Limb (tissue), 2 donors: ENCODE measurements around the gene TOMM40L.

Source experiments
- DNase-seq, 2 donors: peaks; one replicate each; pipeline ENCODE4 v3.0.0-alpha.2; 2016; ENCODE audit errors: extremely low spot score in 2 of 2

The TOMM40L gene

DNA sequence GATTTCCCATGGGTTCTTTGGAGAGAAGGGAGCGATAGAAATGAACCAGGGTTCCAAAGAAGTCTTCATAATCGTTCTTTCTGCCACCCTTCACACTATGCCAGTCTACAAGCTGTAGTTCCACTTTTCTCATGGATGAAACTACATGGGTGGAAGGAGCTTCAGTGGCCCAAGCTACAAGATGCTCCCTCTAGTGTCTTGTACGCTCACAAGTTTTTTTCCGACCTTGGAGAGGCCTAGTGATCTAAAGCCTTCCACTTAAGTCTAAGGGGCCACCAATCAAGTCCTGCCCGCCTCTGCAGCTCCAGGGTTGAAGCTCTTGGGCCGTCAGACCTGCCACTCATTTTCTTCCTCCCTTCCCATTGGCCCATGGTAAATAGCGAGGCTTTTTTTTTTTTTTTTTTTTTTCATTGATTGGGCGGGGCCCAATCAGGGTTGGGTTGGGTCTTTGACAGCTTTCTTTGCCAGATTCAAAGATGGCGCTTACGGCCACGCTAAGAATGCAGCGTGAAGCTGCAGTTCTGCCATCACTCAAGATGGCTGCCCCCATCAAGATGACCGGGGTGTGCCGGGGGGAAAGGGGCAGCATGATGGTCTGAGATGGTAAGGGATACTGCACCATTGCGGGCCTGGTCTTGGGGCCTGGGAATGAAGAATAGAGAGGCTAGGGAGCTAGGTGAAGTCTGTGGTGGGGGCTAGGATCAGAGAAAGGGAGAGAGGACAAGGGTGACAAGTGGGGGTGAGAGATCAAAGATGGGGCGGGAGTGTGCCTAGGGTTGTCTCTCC lies at the start of gene TOMM40L:
TSS of gene TOMM40L (plus strand) at position 527 of the 786 bp plus-strand sequence. CDS start 430 bp downstream, outside the sequence.
- peak; percentile 87 to 92 for DNase-seq

GRCh38 chr1:161176468-161177111 lies 49.3 kb upstream of the TOMM40L start:
- no peak for DNase-seq

- peak; percentile 84 to 98 for DNase-seq
These were observed 48.5 kb upstream of the TOMM40L start, which contains the start of gene B4GALT3 for GRCh38 chr1:161177112-161177935. B4GALT3 (minus strand) TSS chr1:161177507; CDS start chr1:161176060, 1,447 bp downstream.

DNA sequence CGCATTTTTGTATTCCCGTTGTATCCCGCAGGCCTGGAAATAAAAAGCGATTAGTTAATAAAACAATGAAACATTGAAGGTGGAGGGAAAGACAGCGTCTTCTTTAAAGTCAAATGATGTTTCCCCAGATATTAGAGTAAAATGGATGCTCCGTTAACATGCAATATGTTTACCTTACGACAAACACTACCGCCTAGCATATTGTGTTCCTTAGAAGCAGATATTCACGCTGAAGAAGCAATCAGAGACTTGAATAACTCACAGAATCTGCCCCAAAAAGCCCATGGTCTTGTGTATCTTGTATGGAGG lies 48.0 kb upstream of the TOMM40L start:
- no peak for DNase-seq

DNA sequence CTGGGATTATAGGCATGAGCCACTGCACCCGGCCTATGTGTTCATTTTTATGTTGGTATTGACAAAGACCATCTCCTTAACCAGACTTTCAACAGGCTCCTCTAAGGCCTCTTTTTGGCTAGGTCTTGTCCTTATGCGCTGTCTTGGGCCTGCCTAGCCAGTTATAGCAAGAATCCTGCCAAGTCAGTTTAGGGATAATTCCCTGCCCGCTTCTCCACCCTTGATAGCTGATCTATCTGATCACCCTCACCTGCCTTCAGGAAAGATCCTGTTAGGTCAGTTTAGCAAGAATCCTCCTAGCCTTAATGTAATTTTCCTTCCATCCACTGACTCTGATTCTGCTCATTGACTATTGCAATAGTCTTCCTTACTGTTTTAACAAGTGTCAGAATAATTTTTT lies 46.2 kb upstream of the TOMM40L start:
- no peak for DNase-seq

GRCh38 chr1:161180639-161181038 lies 45.2 kb upstream of the TOMM40L start:
- DNase-seq, result no peak

- no peak for DNase-seq
These were observed 43.6 kb upstream of the TOMM40L start for GRCh38 chr1:161182214-161182613.

DNA sequence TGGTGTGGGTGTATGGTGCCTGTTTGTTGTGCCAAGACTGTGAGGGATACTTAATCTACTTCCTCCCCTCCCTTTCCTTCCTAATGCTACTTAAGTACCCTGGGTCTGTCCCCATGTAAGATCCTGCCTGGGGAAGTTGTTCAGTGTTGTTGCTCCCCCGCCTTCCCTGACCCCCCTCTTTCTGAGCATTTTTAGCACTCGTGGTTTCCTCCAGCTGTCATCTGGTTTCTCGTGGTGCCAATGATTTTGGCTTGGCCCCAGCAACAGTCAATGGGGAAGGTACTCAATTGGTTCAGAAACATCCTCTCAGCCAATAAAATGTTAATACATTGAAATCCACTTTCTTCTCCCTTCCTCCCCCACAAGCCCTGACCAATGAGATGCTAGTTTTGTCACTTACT lies 40.6 kb upstream of the TOMM40L start:
- peak; percentile 51 to 80 for DNase-seq

DNA sequence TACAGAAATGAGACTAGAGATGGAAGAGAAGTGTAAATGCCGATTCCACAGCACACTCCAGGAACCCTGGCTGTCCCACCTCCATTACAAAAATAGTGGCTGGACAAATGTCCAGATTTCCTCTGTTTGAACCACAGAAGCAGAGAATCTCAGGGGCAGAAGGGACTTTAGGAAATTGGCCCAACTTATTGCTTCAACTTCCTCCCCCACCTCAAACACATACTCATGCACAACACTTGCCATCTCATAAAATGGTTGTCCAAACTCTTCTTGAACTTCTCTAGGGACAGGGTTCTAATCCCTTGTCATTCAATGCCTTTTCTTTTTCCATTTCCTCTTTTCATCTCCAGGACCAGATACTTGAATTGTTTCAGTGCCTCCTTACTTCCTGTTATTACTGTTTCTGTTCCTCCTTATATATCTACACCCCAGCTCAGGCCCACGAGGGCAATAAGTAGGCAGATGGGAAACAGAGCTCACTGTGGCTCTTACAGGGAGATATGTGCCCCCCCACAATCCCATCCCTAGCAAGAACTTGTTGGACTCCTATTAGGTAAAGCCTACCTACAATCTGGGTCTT lies 40.0 kb upstream of the TOMM40L start:
- DNase-seq, result no peak

DNA sequence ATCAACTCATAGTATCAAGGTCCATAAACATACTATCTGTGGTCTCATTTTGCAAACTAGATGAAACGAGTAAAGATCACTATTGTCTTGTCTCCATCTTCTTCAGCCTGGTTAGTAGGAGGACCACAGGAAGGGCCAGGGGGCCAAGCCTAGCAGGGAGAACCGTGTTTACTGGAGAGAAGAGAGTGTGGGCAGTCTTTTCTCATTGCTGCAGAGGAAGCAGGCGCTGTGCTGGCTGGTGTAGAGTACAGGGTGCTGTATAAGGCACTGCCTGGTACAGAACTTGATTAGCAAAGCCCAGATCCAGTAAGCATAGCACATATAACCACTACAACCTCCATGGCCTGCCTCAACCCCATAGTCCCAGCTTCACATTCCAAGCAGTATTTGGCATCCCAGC lies 38.5 kb upstream of the TOMM40L start:
- no peak for DNase-seq

DNA sequence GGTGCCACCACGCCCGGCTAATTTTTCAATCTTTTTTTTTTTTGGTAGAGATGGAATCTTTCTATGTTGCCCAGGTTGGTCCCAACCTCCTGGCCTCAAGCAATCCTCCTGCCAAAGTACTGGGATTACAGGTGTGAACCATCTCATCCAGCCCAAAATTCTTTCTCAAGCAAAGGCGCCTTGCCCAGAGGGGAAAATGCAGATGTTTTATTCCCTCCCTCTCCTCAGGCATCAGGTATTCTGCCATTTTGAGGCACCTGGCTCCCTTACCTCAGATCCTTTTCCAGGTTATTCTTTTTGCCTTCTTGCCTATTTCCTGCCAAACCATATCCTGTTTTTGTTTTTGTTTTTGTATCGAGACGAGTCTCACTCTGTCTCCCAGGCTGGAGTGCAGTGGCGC lies 37.5 kb upstream of the TOMM40L start:
- DNase-seq, result no peak

DNA sequence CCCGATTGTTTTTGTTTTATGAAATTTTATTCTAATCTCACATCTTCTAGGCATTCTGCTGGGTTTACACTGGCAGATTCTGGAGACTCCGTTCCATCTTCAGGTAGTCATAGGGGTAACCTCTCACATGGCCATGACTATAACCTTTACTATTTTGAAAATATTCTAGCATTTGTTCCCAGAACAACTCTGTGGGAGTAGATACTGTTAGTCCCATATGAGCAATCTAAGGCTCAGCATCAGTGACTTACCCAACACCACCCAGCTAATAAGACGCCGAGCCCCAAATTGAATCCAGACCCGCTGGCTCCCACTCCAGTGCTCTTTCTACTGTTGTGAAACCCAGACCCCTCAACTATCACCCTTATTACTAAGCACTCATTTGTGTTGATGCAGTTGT lies 36.8 kb upstream of the TOMM40L start:
- no peak for DNase-seq

GRCh38 chr1:161190962-161191521 lies 34.8 kb upstream of the TOMM40L start:
- no peak for DNase-seq

DNA sequence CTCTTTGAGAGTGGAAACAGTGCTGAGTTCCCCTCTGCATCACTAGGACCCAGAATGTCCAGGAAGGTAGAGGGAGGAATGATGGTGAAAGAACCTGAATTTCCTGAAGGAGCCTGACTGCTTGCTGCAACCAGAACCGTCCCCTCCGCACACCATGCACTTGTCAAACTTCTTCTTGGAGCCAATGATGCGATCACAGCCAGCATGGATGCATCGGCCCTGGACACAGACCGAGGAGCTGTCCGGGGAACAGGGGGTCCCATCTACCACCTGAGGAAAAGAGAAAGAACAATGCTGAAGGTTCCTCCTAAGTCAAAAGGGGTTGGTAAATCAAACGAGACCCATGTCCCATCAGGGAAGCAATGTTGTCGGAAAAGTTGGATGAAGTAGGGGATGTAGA lies 33.9 kb upstream of the TOMM40L start:
- DNase-seq, result no peak

- peak; percentile 72 to 79 for DNase-seq
These were observed 33.1 kb upstream of the TOMM40L start for GRCh38 chr1:161192476-161193465.

DNA sequence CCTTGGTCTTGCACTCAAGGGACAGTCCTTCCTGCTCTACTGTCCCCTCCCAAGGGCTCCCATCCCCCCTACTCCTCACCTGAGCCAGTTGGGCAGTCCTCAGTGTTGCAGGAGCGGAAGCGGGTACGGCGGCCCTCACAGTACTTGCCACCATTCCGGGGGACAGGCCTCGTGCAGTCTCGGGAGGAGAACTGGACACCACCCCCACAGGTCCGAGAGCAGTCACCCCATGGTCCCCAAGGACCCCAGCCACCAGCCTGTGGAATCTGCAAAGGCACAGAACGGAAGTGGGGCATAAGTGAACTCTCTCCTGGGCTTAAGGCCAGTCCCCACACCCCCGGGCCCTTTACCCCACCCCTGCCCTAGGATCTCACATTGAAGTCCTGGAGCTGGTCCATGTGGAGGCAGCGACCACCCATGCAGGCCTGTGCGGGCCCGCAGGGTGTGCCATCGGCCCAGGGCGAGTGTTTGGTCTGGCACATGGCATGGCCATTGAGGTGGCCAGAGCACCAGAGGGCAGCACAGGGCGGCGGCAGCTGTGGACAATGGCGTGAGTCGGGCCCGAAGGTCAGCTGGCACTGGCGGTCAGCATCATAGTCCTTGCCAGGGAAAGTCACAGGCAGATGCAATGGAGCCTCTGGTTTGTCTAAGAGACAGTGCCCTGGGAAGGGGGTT lies 32.2 kb upstream of the TOMM40L start:
- no peak for DNase-seq

DNA sequence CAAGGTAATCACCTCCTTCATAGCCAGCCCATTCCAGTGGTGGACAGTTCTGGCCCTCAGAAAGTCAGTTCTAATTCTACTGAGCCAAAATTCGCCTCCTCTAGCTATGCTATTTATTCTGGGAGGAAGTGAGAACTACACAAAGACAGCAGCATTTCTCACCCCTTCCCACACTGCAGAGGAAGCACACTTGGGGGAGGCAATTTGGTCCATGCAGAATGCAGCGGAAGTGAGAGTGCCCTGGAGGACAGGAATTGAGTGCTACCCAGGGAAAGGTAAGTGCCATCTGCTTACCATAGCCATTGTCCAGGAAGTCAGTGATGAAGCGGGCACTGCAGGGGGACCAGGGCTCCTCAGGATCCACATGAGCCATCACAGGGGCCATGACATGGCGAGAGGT lies 30.7 kb upstream of the TOMM40L start:
- DNase-seq, result no peak

DNA sequence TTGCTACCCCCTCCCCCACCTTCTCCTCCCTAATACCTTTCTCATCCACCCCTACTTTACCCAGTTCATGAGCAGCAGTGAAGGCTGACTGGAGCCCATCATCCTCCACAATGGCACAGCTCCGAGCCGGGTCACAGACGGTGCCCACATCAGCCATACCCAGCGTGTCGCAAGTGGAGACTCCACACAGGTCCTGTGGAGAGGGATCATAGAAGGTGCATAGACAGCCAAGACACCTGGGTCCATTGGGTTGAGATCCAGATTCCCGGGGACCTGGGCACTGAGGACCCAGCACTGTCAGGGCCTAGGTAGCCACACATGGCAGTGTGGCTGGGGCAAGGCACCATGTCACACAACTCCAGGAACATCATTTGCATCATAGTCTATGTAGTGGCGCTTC lies 29.7 kb upstream of the TOMM40L start:
- DNase-seq, result no peak

DNA sequence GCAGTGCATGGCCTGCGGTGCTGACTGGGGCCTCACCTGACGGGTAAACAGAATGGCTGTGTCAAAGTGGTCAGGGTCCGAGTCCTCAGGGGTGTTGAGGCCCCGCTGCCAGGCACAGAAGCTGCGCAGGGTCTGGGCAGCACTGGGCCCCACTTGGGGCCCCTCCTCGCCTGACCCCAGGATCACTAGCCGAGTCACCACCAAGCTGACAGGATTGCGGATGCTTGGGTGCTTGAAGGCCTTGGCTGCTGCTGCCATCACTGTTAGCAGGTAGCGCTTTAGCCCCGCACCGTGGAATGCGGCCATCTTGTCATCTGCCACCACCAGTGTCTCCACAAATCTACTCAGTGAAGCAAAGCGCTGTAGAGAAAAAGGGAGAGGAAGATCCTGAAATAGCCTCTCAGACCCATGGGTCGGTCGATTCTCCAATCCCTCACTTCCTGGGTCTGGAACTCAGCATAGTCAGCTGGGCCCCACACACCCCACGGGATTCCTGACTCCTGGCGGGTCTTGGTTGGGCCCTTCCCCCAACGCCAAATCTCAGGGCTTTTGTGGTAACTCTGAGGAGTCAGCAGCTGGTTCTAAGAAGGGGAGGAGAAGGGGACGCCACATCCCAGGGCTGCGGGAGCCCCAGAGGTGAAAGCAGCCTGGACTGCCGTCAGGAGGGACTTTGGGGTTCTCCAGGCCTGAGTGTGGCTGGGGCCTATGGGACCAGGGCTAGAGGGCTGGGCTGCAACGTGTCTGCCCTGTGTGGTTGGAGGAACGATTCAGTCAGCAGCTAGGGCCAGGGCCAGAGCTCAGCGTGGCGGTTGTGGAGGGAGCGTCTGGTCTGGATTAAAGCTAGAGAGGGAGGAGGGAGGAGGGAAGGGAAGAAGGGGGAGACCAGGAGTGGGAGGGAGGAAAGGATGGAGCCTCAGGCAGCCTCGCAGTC lies 29.1 kb upstream of the TOMM40L start:
- DNase-seq, result peak; percentile 74 to 83
